Measurements from ENCODE around the gene UBXN11.

DNA sequence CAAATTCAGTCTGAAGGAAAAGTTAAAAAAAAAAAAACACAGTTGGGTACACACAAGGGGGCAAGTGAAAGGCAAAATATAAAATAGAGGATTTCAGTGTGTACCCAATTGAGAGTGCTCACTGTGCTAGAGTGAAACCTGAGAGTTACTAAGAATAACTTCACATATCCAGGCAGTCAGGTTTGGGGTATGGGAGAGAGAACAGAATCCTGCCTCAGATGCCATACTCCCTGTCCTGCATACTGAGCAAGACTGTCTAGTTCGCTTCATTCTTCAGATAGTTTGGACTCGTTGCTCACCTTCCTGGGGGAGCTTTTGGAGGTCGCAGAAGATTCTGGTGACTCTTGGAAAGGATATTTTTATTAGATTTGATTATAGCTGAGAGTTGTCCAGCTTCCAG lies 52.0 kb downstream of the UBXN11 start:
- TF ChIP-seq, protein P1, sequence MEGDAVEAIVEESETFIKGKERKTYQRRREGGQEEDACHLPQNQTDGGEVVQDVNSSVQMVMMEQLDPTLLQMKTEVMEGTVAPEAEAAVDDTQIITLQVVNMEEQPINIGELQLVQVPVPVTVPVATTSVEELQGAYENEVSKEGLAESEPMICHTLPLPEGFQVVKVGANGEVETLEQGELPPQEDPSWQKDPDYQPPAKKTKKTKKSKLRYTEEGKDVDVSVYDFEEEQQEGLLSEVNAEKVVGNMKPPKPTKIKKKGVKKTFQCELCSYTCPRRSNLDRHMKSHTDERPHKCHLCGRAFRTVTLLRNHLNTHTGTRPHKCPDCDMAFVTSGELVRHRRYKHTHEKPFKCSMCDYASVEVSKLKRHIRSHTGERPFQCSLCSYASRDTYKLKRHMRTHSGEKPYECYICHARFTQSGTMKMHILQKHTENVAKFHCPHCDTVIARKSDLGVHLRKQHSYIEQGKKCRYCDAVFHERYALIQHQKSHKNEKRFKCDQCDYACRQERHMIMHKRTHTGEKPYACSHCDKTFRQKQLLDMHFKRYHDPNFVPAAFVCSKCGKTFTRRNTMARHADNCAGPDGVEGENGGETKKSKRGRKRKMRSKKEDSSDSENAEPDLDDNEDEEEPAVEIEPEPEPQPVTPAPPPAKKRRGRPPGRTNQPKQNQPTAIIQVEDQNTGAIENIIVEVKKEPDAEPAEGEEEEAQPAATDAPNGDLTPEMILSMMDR (IDR thresholded peaks at IDR 0.05), result no peak
- TF ChIP-seq EZH2 (IDR thresholded peaks at IDR 0.05; ENCODE audit: borderline replicate concordance, insufficient read depth, low read depth, low read length, poor library complexity, severe bottlenecking), result no peak
